H9 (cell line): ENCODE measurements around the gene KIF21B. TPM values are rescaled to one million over a fixed set of nuclear protein-coding genes. Genes with fewer than 3 reads are reported as not detected.

Experiments used
- DNase-seq: peaks from one replicate; pipeline ENCODE4 v3.0.0-alpha.2; 2017
- H2AFZ ChIP-seq: one replicate; pipeline ENCODE4 v1.6.1; 2013; ENCODE audit warnings: mild to moderate bottlenecking, low read length, control low read depth, moderate library complexity
- H2AK5ac ChIP-seq: 2 replicates; pipeline ENCODE4 v1.6.1; 2013; ENCODE audit warnings: low read length, control low read depth, mixed read lengths; ENCODE audit not compliant: insufficient read length
- H2BK120ac ChIP-seq: one replicate; pipeline ENCODE4 v1.6.1; 2013; ENCODE audit warnings: low read depth, mild to moderate bottlenecking, low read length, control low read depth, inconsistent platforms; ENCODE audit not compliant: poor library complexity, severe bottlenecking
- H2BK12ac ChIP-seq: 2 replicates; pipeline ENCODE4 v1.6.1; 2013; ENCODE audit warnings: low read length, control low read depth, mixed read lengths, low read depth; ENCODE audit not compliant: insufficient read length
- H2BK15ac ChIP-seq: 2 replicates; pipeline ENCODE4 v1.6.1; 2013; ENCODE audit warnings: low read depth, low read length, control low read depth
- H2BK20ac ChIP-seq: one replicate; pipeline ENCODE4 v1.6.1; 2013; ENCODE audit warnings: low read depth, mild to moderate bottlenecking, low read length, control low read depth, inconsistent platforms; ENCODE audit not compliant: poor library complexity, severe bottlenecking
- H2BK5ac ChIP-seq: 2 replicates; pipeline ENCODE4 v1.6.1; 2013; ENCODE audit warnings: low read length, control low read depth, mixed read lengths; ENCODE audit not compliant: insufficient read length
- H3K14ac ChIP-seq: 2 replicates; pipeline ENCODE4 v1.6.1; 2013; ENCODE audit warnings: low read length, control low read depth; ENCODE audit not compliant: insufficient read depth
- H3K18ac ChIP-seq: 2 replicates; pipeline ENCODE4 v1.6.1; 2013; ENCODE audit warnings: low read depth, mild to moderate bottlenecking, mixed read lengths, low read length, control low read depth; ENCODE audit not compliant: insufficient read length
- H3K23ac ChIP-seq: 2 replicates; pipeline ENCODE4 v1.6.1; 2013; ENCODE audit warnings: low read length, control low read depth, mixed read lengths, low read depth; ENCODE audit not compliant: insufficient read length
- H3K23me2 ChIP-seq: 2 replicates; pipeline ENCODE4 v1.6.1; 2013; ENCODE audit warnings: low read depth, mild to moderate bottlenecking, mixed read lengths, low read length, control low read depth; ENCODE audit not compliant: insufficient read length, poor library complexity, severe bottlenecking
- H3K27ac ChIP-seq: 2 replicates; pipeline ENCODE4 v1.5.1; 2013; ENCODE audit warnings: low read length, control low read depth, mixed read lengths, low read depth; ENCODE audit not compliant: insufficient read length
- H3K27me3 ChIP-seq: 2 replicates; pipeline ENCODE4 v1.6.1; 2013; ENCODE audit warnings: low read length, control low read depth, inconsistent platforms; ENCODE audit not compliant: insufficient read depth
- H3K4ac ChIP-seq: 2 replicates; pipeline ENCODE4 v1.6.1; 2013; ENCODE audit warnings: low read depth, mild to moderate bottlenecking, control low read depth, inconsistent platforms, low read length, moderate library complexity
- H3K4me1 ChIP-seq: 2 replicates; pipeline ENCODE4 v1.6.1; 2013; ENCODE audit warnings: low read length, control low read depth, inconsistent platforms; ENCODE audit not compliant: insufficient read depth
- H3K4me2 ChIP-seq: 2 replicates; pipeline ENCODE4 v1.6.1; 2013; ENCODE audit warnings: low read length, control low read depth, mixed read lengths; ENCODE audit not compliant: insufficient read length, insufficient read depth
- H3K56ac ChIP-seq: 2 replicates; pipeline ENCODE4 v1.6.1; 2013; ENCODE audit warnings: low read depth, mild to moderate bottlenecking, mixed read lengths, low read length, control low read depth; ENCODE audit not compliant: insufficient read length
- H3K79me1 ChIP-seq: 2 replicates; pipeline ENCODE4 v1.6.1; 2013; ENCODE audit warnings: low read depth, mild to moderate bottlenecking, moderate library complexity, low read length, control low read depth, inconsistent platforms; ENCODE audit not compliant: insufficient read depth, poor library complexity, severe bottlenecking
- H3K79me2 ChIP-seq: 2 replicates; pipeline ENCODE4 v1.6.1; 2013; ENCODE audit warnings: low read length, control low read depth, inconsistent platforms; ENCODE audit not compliant: insufficient read depth
- H3K9ac ChIP-seq: 2 replicates; pipeline ENCODE4 v1.6.1; 2013; ENCODE audit warnings: low read length, control low read depth, mixed read lengths; ENCODE audit not compliant: insufficient read length; ENCODE audit errors: extremely low read depth
- H3K9me3 ChIP-seq: one replicate; pipeline ENCODE4 v1.6.1; 2013; ENCODE audit warnings: low read depth, low read length, inconsistent platforms; ENCODE audit not compliant: control insufficient read depth
- H3T11ph ChIP-seq: one replicate; pipeline ENCODE4 v1.6.1; 2013; ENCODE audit warnings: mild to moderate bottlenecking, low read length, control low read depth, inconsistent platforms
- H4K20me1 ChIP-seq: one replicate; pipeline ENCODE4 v1.6.1; 2013; ENCODE audit not compliant: control insufficient read depth, insufficient read length, insufficient read depth
- H4K5ac ChIP-seq: 2 replicates; pipeline ENCODE4 v1.6.1; 2013; ENCODE audit warnings: low read depth, mild to moderate bottlenecking, mixed read lengths, low read length, control low read depth; ENCODE audit not compliant: insufficient read length
- H4K8ac ChIP-seq: replicated peaks from 2 replicates; pipeline ENCODE4 v1.6.1; 2013; ENCODE audit warnings: low read length, control low read depth, mixed read lengths, low read depth; ENCODE audit not compliant: insufficient read length
- H4K91ac ChIP-seq: 2 replicates; pipeline ENCODE4 v1.6.1; 2013; ENCODE audit warnings: low read depth, mild to moderate bottlenecking, moderate library complexity, mixed read lengths, low read length, control low read depth; ENCODE audit not compliant: insufficient read length
- H3K27ac Mint-ChIP-seq, 3 experiments: 2 replicates in 2 of 3; 3 replicates in 1 of 3; pipeline ENCODE4 v1.8.0; 2020 to 2021; ENCODE audit warnings: mixed read lengths in 3 of 3, mild to moderate bottlenecking in 1 of 3, moderate library complexity in 1 of 3
- H3K27me3 Mint-ChIP-seq: 2 replicates; pipeline ENCODE4 v1.8.0; 2021; ENCODE audit warnings: low read depth, mild to moderate bottlenecking, moderate library complexity, mixed read lengths
- H3K36me3 Mint-ChIP-seq, 3 experiments: 2 replicates in 2 of 3; 3 replicates in 1 of 3; pipeline ENCODE4 v1.8.0; 2020 to 2021; ENCODE audit warnings: low read depth in 3 of 3, mixed read lengths in 3 of 3; ENCODE audit not compliant: insufficient read depth in 1 of 3
- H3K4me1 Mint-ChIP-seq, 2 experiments: 2 replicates each; pipeline ENCODE4 v1.8.0; 2020; ENCODE audit warnings: mixed read lengths in 2 of 2
- H3K4me3 Mint-ChIP-seq, 2 experiments: 2 replicates in 1 of 2; 3 replicates in 1 of 2; pipeline ENCODE4 v1.8.0; 2020 to 2021; ENCODE audit warnings: mild to moderate bottlenecking in 2 of 2, mixed read lengths in 2 of 2, moderate library complexity in 1 of 2
- H3K9me3 Mint-ChIP-seq, 2 experiments: 2 replicates in 1 of 2; 3 replicates in 1 of 2; pipeline ENCODE4 v1.8.0; 2020; ENCODE audit warnings: mild to moderate bottlenecking in 2 of 2, mixed read lengths in 2 of 2, moderate library complexity in 1 of 2
- CTCF ChIP-seq: fragments of 200-600 bp; sonication (generic); conservative IDR thresholded peaks from 3 replicates; pipeline ENCODE4 v1.8.0; 2021; ENCODE audit warnings: antibody characterized with exemption, mild to moderate bottlenecking
- WGBS: extraction: QIAGEN DNeasy Blood & Tissue Kit; methylation state at CpG from one replicate; pipeline ENCODE4 v1.1.7; 2013; ENCODE audit warnings: missing lambda C conversion rate, low lambda C conversion rate, mixed read lengths; ENCODE audit not compliant: insufficient read length; ENCODE audit errors: extremely low coverage; 5-methylcytosine and 5-hydroxymethylcytosine counted together
- total RNA-seq: library from RNA; stranded (reverse); gene quantifications from 2 replicates; pipeline ENCODE4 v1.2.1, GENCODE V29; 2021

KIF21B gene
- total RNA-seq, 1 experiment from 2014 or later = 7.5 TPM

- no peak overlapping the region for H3K4me2 ChIP-seq
- H3K4me1 Mint-ChIP-seq = no peaks in the 10 kb centered on the region
Observed at GRCh38 chr1:200982071-200982945, 41.2 kb downstream of the KIF21B start.

More at GRCh38 chr1:200982071-200982945, 41.2 kb downstream of the KIF21B start:
- no peak for TF ChIP-seq CTCF
- H3K4me1 ChIP-seq = no peaks in the 10 kb centered on the region
- H2BK5ac ChIP-seq = no peak overlapping the region
- no peaks in the 10 kb centered on the region for H3K27me3 ChIP-seq
- H3K23me2 ChIP-seq = no peaks in the 10 kb centered on the region
- H3T11ph ChIP-seq = no peak overlapping the region
- H2BK120ac ChIP-seq = no peak overlapping the region
- WGBS = no CpG with 5 or more reads among the region's 19 CpGs
- no peak overlapping the region for H2AFZ ChIP-seq
- no peak overlapping the region for H3K14ac ChIP-seq
- H2BK15ac ChIP-seq = no peak overlapping the region
- no peaks in the 10 kb centered on the region for H4K20me1 ChIP-seq
- no peak overlapping the region for H2BK12ac ChIP-seq
- H3K79me2 ChIP-seq = no peaks in the 10 kb centered on the region
- no peak overlapping the region for H4K91ac ChIP-seq
- no peak overlapping the region for H3K27ac ChIP-seq
- DNase-seq = no peak
- no peak overlapping the region for H2AK5ac ChIP-seq
- Mint-ChIP-seq H3K36me3 (peaks cover 25 to 47% (median 40%) of the 10 kb centered on the region in 3 experiments), H3K4me3 (no peak overlapping the region), H3K27ac (no peak overlapping the region), H3K9me3 (peaks cover 10% of the 10 kb centered on the region in 2 experiments), H3K27me3 (no peaks in the 10 kb centered on the region; the same call in 1 of the 2 replicates)
- H3K9ac ChIP-seq = no peak overlapping the region
- H4K5ac ChIP-seq = no peak overlapping the region
- no peak overlapping the region for H3K18ac ChIP-seq
- no peak overlapping the region for H3K23ac ChIP-seq
- peaks cover 11% of the 10 kb centered on the region for H3K9me3 ChIP-seq
- H4K8ac ChIP-seq = no peak overlapping the region
- no peaks in the 10 kb centered on the region for H3K79me1 ChIP-seq
- no peak overlapping the region for H2BK20ac ChIP-seq
- no peak overlapping the region for H3K4ac ChIP-seq
- H3K56ac ChIP-seq = no peak overlapping the region
